Endothelial cell (in vitro differentiated cells): ENCODE results near the gene TRDMT1. TPM values are rescaled to one million over a fixed set of nuclear protein-coding genes. Genes with fewer than 3 reads are reported as not detected.

Experiments
- DNase-seq: peaks from one replicate; pipeline ENCODE4 v3.0.0; 2021; ENCODE audit warnings: low spot score
- H3K27ac Mint-ChIP-seq: one replicate; pipeline ENCODE4 v1.8.0; 2021; ENCODE audit warnings: mixed read lengths, inconsistent platforms; ENCODE audit not compliant: unreplicated experiment
- H3K27me3 Mint-ChIP-seq: one replicate; pipeline ENCODE4 v1.8.0; 2021; ENCODE audit warnings: mild to moderate bottlenecking, moderate library complexity, mixed read lengths, inconsistent platforms; ENCODE audit not compliant: unreplicated experiment
- H3K36me3 Mint-ChIP-seq: one replicate; pipeline ENCODE4 v1.8.0; 2021; ENCODE audit warnings: mild to moderate bottlenecking, low read depth, mixed read lengths, inconsistent platforms; ENCODE audit not compliant: unreplicated experiment
- H3K4me1 Mint-ChIP-seq: one replicate; pipeline ENCODE4 v1.8.0; 2021; ENCODE audit warnings: mild to moderate bottlenecking, mixed read lengths, inconsistent platforms; ENCODE audit not compliant: unreplicated experiment
- H3K4me3 Mint-ChIP-seq: one replicate; pipeline ENCODE4 v1.8.0; 2021; ENCODE audit warnings: mild to moderate bottlenecking, mixed read lengths, inconsistent platforms; ENCODE audit not compliant: unreplicated experiment
- H3K9me3 Mint-ChIP-seq: one replicate; pipeline ENCODE4 v1.8.0; 2021; ENCODE audit warnings: mixed read lengths, inconsistent platforms; ENCODE audit not compliant: unreplicated experiment
- CTCF ChIP-seq: fragments of 200-600 bp; sonication (generic); IDR thresholded peaks from one replicate; pipeline ENCODE4 v1.5.0; 2021; ENCODE audit warnings: antibody characterized with exemption; ENCODE audit not compliant: unreplicated experiment
- total RNA-seq: library from RNA; stranded (reverse); fragmentation: NEBNext Ultra II Directional; extraction: Animal tissue kit (Norgen Biotek cat#: 25700); gene quantifications from one replicate; pipeline ENCODE4 v1.2.1, GENCODE V29; 2021; ENCODE audit not compliant: unreplicated experiment

TRDMT1 gene
- total RNA-seq, 1 donor from 2014 or later: 17.7 TPM

- Mint-ChIP-seq H3K27ac (peak overlapping the region; percentile 95), H3K9me3 (no peaks in the 10 kb centered on the region), H3K4me1 (peaks cover 51% of the 10 kb centered on the region), H3K4me3 (peak overlapping the region; percentile 95), H3K27me3 (peaks cover 7% of the 10 kb centered on the region), H3K36me3 (no peaks in the 10 kb centered on the region)
- no peak for TF ChIP-seq CTCF
- DNase-seq: no peak
Observed at GRCh38 chr10:17201794-17202116, 283 bp upstream of the TRDMT1 start.

- H3K27ac Mint-ChIP-seq: peak overlapping the region; percentile 95
Observed at GRCh38 chr10:17200001-17200911, 1.2 kb downstream of the TRDMT1 start.

GRCh38 chr10:17199351-17199804 is 2.1 kb downstream of the TRDMT1 start:
- DNase-seq: no peak
- Mint-ChIP-seq H3K36me3 (no peaks in the 10 kb centered on the region), H3K27ac (peak overlapping the region; percentile 91), H3K9me3 (no peaks in the 10 kb centered on the region), H3K4me1 (peaks cover 50% of the 10 kb centered on the region), H3K27me3 (peaks cover 7% of the 10 kb centered on the region), H3K4me3 (peak overlapping the region; percentile 76)
- no peak for TF ChIP-seq CTCF

More at GRCh38 chr10:17200001-17200911, 1.2 kb downstream of the TRDMT1 start:
- peaks cover 7% of the 10 kb centered on the region for H3K27me3 Mint-ChIP-seq
- no peak for TF ChIP-seq CTCF
- no peaks in the 10 kb centered on the region for H3K36me3 Mint-ChIP-seq
- peaks cover 53% of the 10 kb centered on the region for H3K4me1 Mint-ChIP-seq
- H3K9me3 Mint-ChIP-seq: no peaks in the 10 kb centered on the region
- peak overlapping the region; percentile 95 for H3K4me3 Mint-ChIP-seq
- no peak for DNase-seq

GRCh38 chr10:17196573-17196972 is 4.9 kb downstream of the TRDMT1 start:
- Mint-ChIP-seq H3K4me1 (peaks cover 32% of the 10 kb centered on the region), H3K27me3 (peaks cover 2% of the 10 kb centered on the region), H3K4me3 (no peak overlapping the region), H3K36me3 (peaks cover 7% of the 10 kb centered on the region), H3K9me3 (no peaks in the 10 kb centered on the region), H3K27ac (peak overlapping the region; percentile 87)
- no peak for DNase-seq
- no peak for TF ChIP-seq CTCF

GRCh38 chr10:17196045-17196444 is 5.4 kb downstream of the TRDMT1 start:
- H3K4me1 Mint-ChIP-seq: peaks cover 30% of the 10 kb centered on the region
- H3K36me3 Mint-ChIP-seq: peaks cover 7% of the 10 kb centered on the region
- no peaks in the 10 kb centered on the region for H3K9me3 Mint-ChIP-seq
- no peak for DNase-seq
- H3K27me3 Mint-ChIP-seq: peaks cover 5% of the 10 kb centered on the region
- no peak overlapping the region for H3K4me3 Mint-ChIP-seq
- TF ChIP-seq CTCF: no peak
- no peak overlapping the region for H3K27ac Mint-ChIP-seq
